HepG2 (cell line): ENCODE results near the gene ZNF597. TPM values are rescaled to one million over a fixed set of nuclear protein-coding genes. Genes with fewer than 3 reads are reported as not detected.

Experiments
- ATAC-seq: fragments of 200-7000 bp; cut with Tn5 transposase; 3 replicates; pipeline ENCODE4 v1.9.1; 2020; ENCODE audit warnings: mild to moderate bottlenecking, moderate library complexity
- BruUV-seq: library from RNA; stranded (reverse); fragments of 400-500 nt; replicated peaks from 2 replicates; lab custom pipeline; 2021; lab: Mats Ljungman, UMichigan
- CTCF ChIA-PET: fragments of 300-600 bp; formaldehyde crosslinking; extraction: SDS; loops from one replicate; lab custom pipeline; 2021; ENCODE audit warnings: low total read pairs, inconsistent platforms, low intra/inter-chr PET ratio; lab: Yijun Ruan, JAX
- POLR2A ChIA-PET: fragments of 350-600 bp; sonication (Branson Sonifier 250); formaldehyde crosslinking; loops from one replicate; lab custom pipeline; 2020; ENCODE audit warnings: antibody characterized with exemption, inconsistent platforms; lab: Yijun Ruan, JAX
- DNase-seq: peaks from one replicate; pipeline ENCODE4 v3.0.0-alpha.2; 2015; ENCODE audit warnings: low spot score
- FAIRE-seq: peaks from 3 replicates; lab custom pipeline; 2011; peaks lifted over from hg19 to GRCh38; lab: Jason Lieb, UNC
- H2AFZ ChIP-seq: one replicate; pipeline ENCODE4 v1.6.1; 2011; ENCODE audit warnings: low read length, inconsistent platforms
- H3K27ac ChIP-seq: fragments of 300-600 bp; 3 replicates; pipeline ENCODE4 v1.8.0; 2011; ENCODE audit warnings: mixed run types, mild to moderate bottlenecking, mixed read lengths, low read length, inconsistent platforms; ENCODE audit not compliant: insufficient read depth; ENCODE audit errors: extremely low read length
- H3K27me3 ChIP-seq, 2 experiments: fragments of 200-600 bp in 1 of 2; 2 replicates in 1 of 2; 3 replicates in 1 of 2; pipeline versions ENCODE4 v1.6.0 to v1.8.0; 2011; ENCODE audit warnings: low read length in 2 of 2, mild to moderate bottlenecking in 2 of 2, moderate library complexity in 2 of 2, inconsistent platforms in 1 of 2; ENCODE audit not compliant: insufficient read depth in 2 of 2, control insufficient read depth in 1 of 2
- H3K36me3 ChIP-seq, 2 experiments: fragments of 200-600 bp in 1 of 2; replicated peaks in 1 of 2; 2 replicates in 1 of 2; 3 replicates in 1 of 2; pipeline versions ENCODE4 v1.5.1 to v1.8.0; 2011; ENCODE audit warnings: low read length in 2 of 2, inconsistent platforms in 1 of 2; ENCODE audit not compliant: insufficient read depth in 2 of 2, control insufficient read depth in 1 of 2
- H3K4me1 ChIP-seq: 2 replicates; pipeline ENCODE4 v1.5.1; 2012; ENCODE audit warnings: low read length, inconsistent platforms; ENCODE audit not compliant: insufficient read depth
- H3K4me2 ChIP-seq: 2 replicates; pipeline ENCODE4 v1.6.0; 2011; ENCODE audit warnings: low read depth, low read length, inconsistent platforms
- H3K4me3 ChIP-seq, 3 experiments: fragments of 200-600 bp in 1 of 3; sonication (generic), shearing (Covaris generic) in 1 of 3; replicated peaks in 1 of 3; 2 replicates each; pipeline ENCODE4 v1.5.1; 2011 to 2016; ENCODE audit warnings: low read length in 3 of 3, inconsistent platforms in 2 of 3, low read depth in 2 of 3, mild to moderate bottlenecking in 2 of 3, control low read depth in 1 of 3, mixed read lengths in 1 of 3; ENCODE audit not compliant: insufficient read depth in 1 of 3
- H3K79me2 ChIP-seq: one replicate; pipeline ENCODE4 v1.6.1; 2011; ENCODE audit warnings: low read length, inconsistent platforms; ENCODE audit not compliant: insufficient read depth
- H3K9ac ChIP-seq: 2 replicates; pipeline ENCODE4 v1.6.0; 2011; ENCODE audit warnings: mild to moderate bottlenecking, low read depth, low read length, inconsistent platforms; ENCODE audit not compliant: insufficient read depth
- H3K9me3 ChIP-seq: 2 replicates; pipeline ENCODE4 v1.5.1; 2012; ENCODE audit warnings: mild to moderate bottlenecking, low read length
- H4K20me1 ChIP-seq: 2 replicates; pipeline ENCODE4 v1.6.0; 2011; ENCODE audit warnings: inconsistent platforms, mild to moderate bottlenecking, low read length, moderate library complexity; ENCODE audit not compliant: insufficient read depth
- ARNT ChIP-seq: fragments of 450-650 bp; IDR thresholded peaks from 2 replicates; pipeline ENCODE4 v1.6.1; 2017
- GPN1 ChIP-seq: sonication (generic); formaldehyde crosslinking; IDR thresholded peaks from 2 replicates; pipeline ENCODE4 v1.5.1; 2020; ENCODE audit warnings: missing genetic modification reagents, borderline replicate concordance
- HIC2 ChIP-seq: sonication (generic); formaldehyde crosslinking; IDR thresholded peaks from 2 replicates; pipeline ENCODE4 v1.9.0; 2022; ENCODE audit warnings: low read depth, missing genetic modification reagents
- HNF1B ChIP-seq: sonication (generic); formaldehyde crosslinking; IDR thresholded peaks from 2 replicates; pipeline ENCODE4 v1.5.1; 2020; ENCODE audit warnings: mild to moderate bottlenecking, moderate library complexity, missing genetic modification reagents
- POLR2A ChIP-seq, 2 experiments: IDR thresholded peaks; 2 replicates each; pipeline ENCODE4 v1.6.1; 2011; ENCODE audit warnings: low read depth in 2 of 2, low read length in 2 of 2, mild to moderate bottlenecking in 1 of 2, moderate library complexity in 1 of 2; ENCODE audit not compliant: insufficient read depth in 1 of 2
- ZBTB40 ChIP-seq, 2 experiments: fragments of 450-650 bp in 1 of 2; sonication (generic) in 1 of 2; formaldehyde crosslinking in 1 of 2; IDR thresholded peaks; 2 replicates each; pipeline versions ENCODE4 v1.6.1 to v1.8.0; 2016 to 2022; ENCODE audit warnings: antibody characterized with exemption in 1 of 2, mild to moderate bottlenecking in 1 of 2, missing genetic modification reagents in 1 of 2
- ZEB1 ChIP-seq: IDR thresholded peaks from 2 replicates; pipeline ENCODE4 v1.6.1; 2012; ENCODE audit warnings: mild to moderate bottlenecking, low read depth, inconsistent platforms; ENCODE audit not compliant: insufficient replicate concordance
- ZKSCAN5 ChIP-seq: sonication (generic); formaldehyde crosslinking; IDR thresholded peaks from 2 replicates; pipeline ENCODE4 v1.5.1; 2020; ENCODE audit warnings: mild to moderate bottlenecking, missing genetic modification reagents
- ZSCAN29 ChIP-seq: sonication (generic); formaldehyde crosslinking; conservative IDR thresholded peaks from 2 replicates; pipeline ENCODE4 v1.4.0; 2020; ENCODE audit warnings: mild to moderate bottlenecking, missing genetic modification reagents
- WGBS: methylation state at CpG from one replicate; pipeline ENCODE4 v1.1.6; 2017; ENCODE audit warnings: low lambda C conversion rate; 5-methylcytosine and 5-hydroxymethylcytosine counted together
- in situ Hi-C: cut with HindIII; loops from 2 replicates; pipeline ENCODE4 v1.10.0; 2017; ENCODE audit warnings: low pct_unique_long_range_greater_than_20kb; ENCODE audit not compliant: extremely low pct_ligation_motif_present
- intact Hi-C: fragments of 100-400 bp; cut with micrococcal nuclease; formaldehyde crosslinking; loops from one replicate; pipeline ENCODE4 v1.10.0; 2022; ENCODE audit not compliant: unreplicated experiment
- polyA plus RNA-seq, 8 experiments: library from polyadenylated mRNA; depleted of rRNA in 3 of 8; stranded (reverse) in 7 of 8; unstranded in 1 of 8; fragments of >200 nt; fragmentation: Illumina TruSeq in 4 of 8; extraction: Trizol in 4 of 8; gene quantifications; 2 replicates each; pipeline versions ENCODE4 v1.2.1 to v1.2.3, GENCODE V29; 2011 to 2016; ENCODE audit warnings: low read depth in 4 of 8, missing spikeins in 1 of 8, mixed read lengths in 1 of 8; ENCODE audit not compliant: insufficient read depth in 1 of 8
- total RNA-seq, 5 experiments: library from RNA; depleted of rRNA; stranded (reverse); fragments of >200 nt; fragmentation: Illumina TruSeq; extraction: Trizol; gene quantifications; 2 replicates each; pipeline ENCODE4 v1.2.3, GENCODE V29; 2016; ENCODE audit warnings: low read depth in 1 of 5

The ZNF597 gene
- total and polyA plus RNA-seq, 2 of the 13 experiments (the other 11 are each of a cell fraction or from before 2014, with no cell fraction given) = 1.3 to 2.4 TPM

- FAIRE-seq (no peak), ATAC-seq (peak; percentile 48), DNase-seq (peak; percentile 32)
- no TSS peak for BruUV-seq
- Histone ChIP-seq H2AFZ (no peak overlapping the region), H4K20me1 (no peaks in the 10 kb centered on the region; the same call in 1 of the 2 replicates), H3K4me1 (peaks cover 12% of the 10 kb centered on the region), H3K4me2 (no peak overlapping the region), H3K9ac (no peak overlapping the region), H3K9me3 (no peaks in the 10 kb centered on the region), H3K79me2 (no peaks in the 10 kb centered on the region), H3K36me3 (peaks cover 20 to 37% of the 10 kb centered on the region in 2 experiments), H3K27me3 (no peaks in the 10 kb centered on the region), H3K4me3 (no peak overlapping the region), H3K27ac (peak overlapping the region; percentile 26)
- in situ Hi-C loops = no loop called here
- intact Hi-C loops = no loop called here
- CTCF ChIA-PET = no interaction called here
- POLR2A ChIA-PET = interaction anchor here (1.4 kb wide), 1 partner anchor 44 kb away, joined by 3 read pairs; the partner anchor contains the start of gene NAA60
- 82% methylated on average over 10 of the region's 24 CpGs for WGBS
- TF ChIP-seq ZKSCAN5 (CRISPR knock-in tag) (no peak), GPN1 (no peak), ZSCAN29 (CRISPR knock-in tag) (no peak), ZEB1 (no peak), ZBTB40 (IDR thresholded peaks at IDR 0.05) (no peak), ZBTB40 (CRISPR knock-in tag; IDR thresholded peaks at IDR 0.05) (no peak), ARNT (no peak), HIC2 (no peak), POLR2A (IDR thresholded peaks at IDR 0.05; ENCODE audit: insufficient read depth in 1 of 2, low read depth in 2 of 2, low read length in 2 of 2) (peak in 1 of 2 experiments; percentile 15; a peak in 1 of 4 replicates), HNF1B (CRISPR knock-in tag) (no peak)
These were observed 44.5 kb upstream of the ZNF597 start for GRCh38 chr16:3487521-3488410.
